Kidney (tissue), 14 donors: ENCODE results near the gene TSC2. TPM values are rescaled to one million over a fixed set of nuclear protein-coding genes. Genes with fewer than 3 reads are reported as not detected.

Experiments
- DNase-seq, 5 donors: peaks; one replicate each; pipeline ENCODE4 v3.0.0-alpha.2; 2013 to 2020
- FAIRE-seq: peaks from 2 replicates; lab custom pipeline; 2012; peaks lifted over from hg19 to GRCh38; lab: Jason Lieb, UNC
- H3K27ac ChIP-seq, 2 donors: one replicate each; pipeline ENCODE4 v1.7.0; 2013; ENCODE audit warnings: low read depth in 2 of 2, low read length in 2 of 2, inconsistent platforms in 1 of 2
- H3K27me3 ChIP-seq: one replicate; pipeline ENCODE4 v1.7.1; 2013; ENCODE audit warnings: low read length, inconsistent platforms; ENCODE audit not compliant: control insufficient read depth, insufficient read depth
- H3K36me3 ChIP-seq, 3 donors: one replicate each; pipeline versions ENCODE4 v1.7.0 to v1.7.1; 2013; ENCODE audit warnings: low read length in 3 of 3, control low read depth in 1 of 3, inconsistent platforms in 1 of 3; ENCODE audit not compliant: insufficient read depth in 3 of 3, control insufficient read depth in 2 of 3
- H3K4me1 ChIP-seq, 3 donors: one replicate each; pipeline versions ENCODE4 v1.7.0 to v1.7.1; 2013; ENCODE audit warnings: low read length in 3 of 3, inconsistent platforms in 1 of 3, low read depth in 1 of 3; ENCODE audit not compliant: control insufficient read depth in 2 of 3, insufficient read depth in 2 of 3
- H3K4me3 ChIP-seq, 3 donors: one replicate each; pipeline versions ENCODE4 v1.7.0 to v1.8.1; 2013; ENCODE audit warnings: low read length in 3 of 3, control low read depth in 1 of 3, inconsistent platforms in 1 of 3
- H3K9ac ChIP-seq, 3 donors: one replicate each; pipeline versions ENCODE4 v1.7.0 to v1.7.1; 2013; ENCODE audit warnings: low read length in 3 of 3, control low read depth in 1 of 3, inconsistent platforms in 1 of 3
- H3K9me3 ChIP-seq, 3 donors: one replicate each; pipeline versions ENCODE4 v1.7.0 to v1.7.1; 2013; ENCODE audit warnings: low read length in 3 of 3, control low read depth in 1 of 3, inconsistent platforms in 1 of 3; ENCODE audit not compliant: control insufficient read depth in 2 of 3, insufficient read depth in 1 of 3
- CTCF ChIP-seq: IDR thresholded peaks from 3 replicates; pipeline ENCODE4 v1.5.1; 2012; ENCODE audit warnings: mild to moderate bottlenecking, moderate library complexity, borderline replicate concordance; ENCODE audit not compliant: insufficient read depth; ENCODE audit errors: extremely low read depth
- intact Hi-C: fragments of 100-400 bp; cut with DNase I; formaldehyde crosslinking; loops from one replicate; pipeline ENCODE4 v1.11.1; 2022
- polyA plus RNA-seq: library from polyadenylated mRNA; stranded (reverse); fragments of 350-450 nt; fragmentation: Illumina TruSeq; extraction: RNeasy Lipid Tissue Mini Kit (QIAGEN cat#74804); gene quantifications from one replicate; pipeline ENCODE4 v1.2.3, GENCODE V29; 2014; ENCODE audit warnings: low read depth, low replicate concordance; ENCODE audit not compliant: insufficient read depth
- total RNA-seq: library from RNA; stranded (reverse); fragmentation: NEBNext Ultra II Directional; extraction: Animal tissue kit (Norgen Biotek cat#: 25700); gene quantifications from one replicate; pipeline ENCODE4 v1.2.1, GENCODE V29; 2021
- donor health status: control.
- donor health status: control.
- donor health status: control.
- donor health status: control.
- donor health status: control.
- donor health status: DM: yes; HTN: yes; CAD: no.
- donor health status: Normal renal cell carcinoma (clear cell type).

Gene TSC2
- total and polyA plus RNA-seq, 2 donors from 2014 or later, result 40.0 to 151 TPM

DNA sequence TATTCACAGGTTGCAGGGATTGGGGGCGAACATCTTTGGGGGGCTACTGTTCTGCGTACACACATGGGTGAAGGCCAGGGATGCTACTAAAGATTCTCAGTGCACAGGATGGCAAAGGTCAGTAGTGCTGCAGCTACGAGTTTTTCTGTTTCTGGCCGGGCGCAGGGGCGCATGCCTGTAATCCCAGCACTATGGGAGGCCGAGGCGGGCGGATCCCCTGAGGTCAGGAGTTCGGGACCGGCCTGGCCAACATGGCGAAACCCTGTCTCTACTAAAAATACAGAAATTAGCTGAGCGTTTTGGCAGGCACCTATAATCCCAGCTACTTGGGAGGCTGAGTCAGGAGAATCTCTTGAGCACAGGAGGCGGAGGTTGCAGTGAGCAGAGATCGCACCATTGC, 34.3 kb upstream of the TSC2 start:
- H3K4me3 ChIP-seq, result no peak overlapping the region
- intact Hi-C loops, result no loop called here
- no peak overlapping the region for H3K27ac ChIP-seq
- no peaks in the 10 kb centered on the region for H3K9me3 ChIP-seq
- no peaks in the 10 kb centered on the region for H3K27me3 ChIP-seq
- TF ChIP-seq CTCF, result no peak
- no peak overlapping the region for H3K9ac ChIP-seq
- peaks cover 1 to 11% (median 3%) of the 10 kb centered on the region in 3 donors for H3K4me1 ChIP-seq
- no peak for DNase-seq
- no peaks in the 10 kb centered on the region for H3K36me3 ChIP-seq
- no peak for FAIRE-seq

GRCh38 chr16:2015117-2015946, 32.5 kb upstream of the TSC2 start:
- FAIRE-seq (no peak), DNase-seq (no peak)
- no peaks in the 10 kb centered on the region for H3K36me3 ChIP-seq
- no peak overlapping the region for H3K4me3 ChIP-seq
- H3K27me3 ChIP-seq, result no peaks in the 10 kb centered on the region
- no peak overlapping the region for H3K9ac ChIP-seq
- no peak for TF ChIP-seq CTCF
- no peaks in the 10 kb centered on the region for H3K9me3 ChIP-seq
- H3K4me1 ChIP-seq, result peaks cover 0 to 7% (median 2%) of the 10 kb centered on the region in 3 donors
- intact Hi-C loops, result no loop called here
- no peak overlapping the region for H3K27ac ChIP-seq

- intact Hi-C loops, result no loop called here
- no peak for FAIRE-seq
- H3K27ac ChIP-seq, result no peak overlapping the region
- H3K4me3 ChIP-seq, result no peak overlapping the region
- H3K27me3 ChIP-seq, result no peaks in the 10 kb centered on the region
- TF ChIP-seq CTCF, result no peak
- peaks cover 0 to 4% (median 0%) of the 10 kb centered on the region in 3 donors for H3K4me1 ChIP-seq
- H3K9ac ChIP-seq, result no peak overlapping the region
- no peak for DNase-seq
- H3K9me3 ChIP-seq, result no peaks in the 10 kb centered on the region
- no peaks in the 10 kb centered on the region for H3K36me3 ChIP-seq
Observed at GRCh38 chr16:2015947-2016208, 31.9 kb upstream of the TSC2 start.
